OCI-LY7 (cell line): ENCODE results near the gene SLC39A8. TPM values are rescaled to one million over a fixed set of nuclear protein-coding genes. Genes with fewer than 3 reads are reported as not detected.

Experiments
- BruUV-seq: library from RNA; stranded (reverse); fragments of 400-500 nt; replicated peaks from 2 replicates; lab custom pipeline; 2021; lab: Mats Ljungman, UMichigan
- CTCF ChIA-PET: fragments of 300-600 bp; sonication (Branson Sonifier 250); formaldehyde crosslinking; loops from one replicate; lab custom pipeline; 2022; ENCODE audit warnings: antibody characterized with exemption; ENCODE audit not compliant: unreplicated experiment; lab: Charles Lee
- POLR2A ChIA-PET: fragments of 300-600 bp; sonication (Branson Sonifier 250); formaldehyde crosslinking; loops from one replicate; lab custom pipeline; 2022; ENCODE audit warnings: antibody characterized with exemption; lab: Charles Lee
- DNase-seq: peaks from one replicate; pipeline ENCODE4 v3.0.0-alpha.2; 2015; ENCODE audit warnings: low spot score
- H2AFZ ChIP-seq: fragments of 200-600 bp; sonication (generic), shearing (Covaris generic); 2 replicates; pipeline ENCODE4 v1.6.1; 2014; ENCODE audit warnings: mild to moderate bottlenecking, antibody characterized with exemption, low read length, moderate library complexity
- H3K27ac ChIP-seq: fragments of 200-600 bp; sonication (generic); 2 replicates; pipeline ENCODE4 v1.5.1; 2014; ENCODE audit warnings: mixed run types, low read depth, mild to moderate bottlenecking, moderate library complexity, low read length, inconsistent platforms; ENCODE audit not compliant: poor library complexity, severe bottlenecking
- H3K36me3 ChIP-seq: fragments of 200-600 bp; sonication (generic); 2 replicates; pipeline ENCODE4 v1.6.1; 2014; ENCODE audit warnings: mild to moderate bottlenecking, antibody characterized with exemption, low read length, moderate library complexity, mixed read lengths; ENCODE audit not compliant: insufficient read depth
- H3K4me1 ChIP-seq: fragments of 200-600 bp; sonication (generic); 2 replicates; pipeline ENCODE4 v1.5.1; 2014; ENCODE audit warnings: mild to moderate bottlenecking, low read length; ENCODE audit not compliant: insufficient read depth, poor library complexity, severe bottlenecking
- H3K4me2 ChIP-seq: fragments of 200-600 bp; sonication (generic); 2 replicates; pipeline ENCODE4 v1.6.1; 2014; ENCODE audit warnings: mild to moderate bottlenecking, low read length
- H3K4me3 ChIP-seq: fragments of 200-600 bp; sonication (generic); 2 replicates; pipeline ENCODE4 v1.5.1; 2014; ENCODE audit warnings: mild to moderate bottlenecking, low read depth, low read length; ENCODE audit not compliant: poor library complexity, severe bottlenecking
- H3K79me2 ChIP-seq: fragments of 200-600 bp; sonication (generic); 2 replicates; pipeline ENCODE4 v1.6.1; 2016; ENCODE audit warnings: low read depth, mild to moderate bottlenecking, low read length, moderate library complexity, mixed read lengths; ENCODE audit not compliant: insufficient read depth
- H3K9me2 ChIP-seq: fragments of 200-600 bp; sonication (generic); 2 replicates; pipeline ENCODE4 v1.6.1; 2016; ENCODE audit warnings: mild to moderate bottlenecking, low read length, mixed read lengths; ENCODE audit not compliant: insufficient read depth
- H3K9me3 ChIP-seq: fragments of 200-600 bp; sonication (generic); 2 replicates; pipeline ENCODE4 v1.6.1; 2014; ENCODE audit warnings: mild to moderate bottlenecking, mixed run types, low read length, mixed read lengths
- H4K20me1 ChIP-seq: fragments of 200-600 bp; sonication (generic); 2 replicates; pipeline ENCODE4 v1.6.1; 2014; ENCODE audit warnings: mild to moderate bottlenecking, antibody characterized with exemption, low read length, moderate library complexity, mixed read lengths; ENCODE audit not compliant: insufficient read depth
- CTCF ChIP-seq: fragments of 200-600 bp; sonication (generic); conservative IDR thresholded peaks from 2 replicates; pipeline ENCODE4 v1.5.1; 2014; ENCODE audit warnings: mild to moderate bottlenecking, antibody characterized with exemption, low read length, moderate library complexity, mixed read lengths
- EZH2phosphoT487 ChIP-seq: fragments of 200-600 bp; sonication (generic); IDR thresholded peaks from 2 replicates; pipeline ENCODE4 v1.6.1; 2018; ENCODE audit warnings: low read depth, borderline replicate concordance, mild to moderate bottlenecking, mixed run types, antibody characterized with exemption, low read length, moderate library complexity, mixed read lengths
- intact Hi-C: fragments of 100-400 bp; cut with micrococcal nuclease; formaldehyde crosslinking; loops from one replicate; pipeline ENCODE4 v1.10.0; 2022; ENCODE audit not compliant: unreplicated experiment
- total RNA-seq, 2 experiments: library from RNA; depleted of rRNA in 1 of 2; stranded (reverse); fragments of >200 nt in 1 of 2; shearing (Covaris generic) in 1 of 2; gene quantifications; 2 replicates each; pipeline ENCODE4 v1.2.3, GENCODE V29; 2014 to 2022

SLC39A8 gene
- total RNA-seq, 2 experiments from 2014 or later, result 35.4 to 57.0 TPM

DNA sequence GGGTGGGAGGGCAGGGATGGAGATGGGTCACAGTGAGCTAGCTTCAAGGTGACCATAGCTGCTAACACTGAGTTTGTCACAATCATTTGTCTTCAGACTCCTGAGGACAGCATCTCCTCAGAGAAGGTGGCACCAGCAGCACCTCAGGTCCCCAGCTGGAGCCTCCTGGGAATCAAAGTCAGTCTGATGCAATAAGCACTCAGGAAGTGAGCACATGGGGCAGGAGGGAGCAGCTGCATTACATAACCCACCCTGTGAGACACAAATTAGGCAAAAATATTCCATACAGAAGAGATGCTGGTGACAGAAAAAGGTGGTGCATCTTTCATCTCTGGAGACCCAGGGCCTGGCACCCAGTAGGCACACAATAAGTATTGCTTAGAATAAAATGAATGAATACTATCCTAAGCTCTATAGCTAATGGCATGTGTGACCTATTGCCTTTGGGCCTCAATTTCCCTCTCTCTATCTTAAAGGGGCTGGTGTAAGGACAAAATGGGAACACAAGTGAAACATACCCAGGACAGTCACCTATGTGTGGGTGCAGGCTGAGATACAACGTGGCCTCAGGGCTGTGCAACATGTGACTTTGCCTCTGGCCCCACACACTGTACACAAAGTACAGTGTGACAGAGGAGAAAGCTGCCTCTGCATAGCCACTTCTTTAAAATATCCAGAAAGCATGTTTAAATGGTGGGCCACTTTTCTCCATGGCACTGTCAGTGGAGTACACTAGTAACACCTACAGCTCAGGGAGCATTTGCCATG lies 37.1 kb downstream of the SLC39A8 start:
- no peak for TF ChIP-seq CTCF
- no peak for TF ChIP-seq EZH2phosphoT487
- intact Hi-C loops, result loop anchor here (1.0 kb wide), 1 partner anchor 37 kb away; the partner anchor contains the start of gene SLC39A8
- ChIA-PET POLR2A (interaction anchor here (1.0 to 1.7 kb wide), 6 partner anchors 9 to 771 kb away, joined by 3 to 7 read pairs (median 4); no protein-coding TSS in a partner anchor), CTCF (interaction anchor here (0.6 to 0.8 kb wide), 2 partner anchors 9 kb away, joined by 3 read pairs; no protein-coding TSS in a partner anchor)
- no peak overlapping the region; the same call in 1 of the 2 replicates for H2AFZ ChIP-seq
- H3K4me1 ChIP-seq, result peaks cover 21% of the 10 kb centered on the region
- DNase-seq, result peak; percentile 73
- peaks cover 29% of the 10 kb centered on the region; the same call in 1 of the 2 replicates for H3K36me3 ChIP-seq
- no peaks in the 10 kb centered on the region for H3K9me2 ChIP-seq
- H3K79me2 ChIP-seq, result no peaks in the 10 kb centered on the region; the same call in 1 of the 2 replicates
- BruUV-seq, result no TSS peak
- H3K9me3 ChIP-seq, result no peaks in the 10 kb centered on the region
- no peak overlapping the region for H3K4me3 ChIP-seq
- H3K4me2 ChIP-seq, result peak overlapping the region; percentile 35; the same call in 1 of the 2 replicates
- no peaks in the 10 kb centered on the region for H4K20me1 ChIP-seq
- H3K27ac ChIP-seq, result peak overlapping the region; percentile 20

DNA sequence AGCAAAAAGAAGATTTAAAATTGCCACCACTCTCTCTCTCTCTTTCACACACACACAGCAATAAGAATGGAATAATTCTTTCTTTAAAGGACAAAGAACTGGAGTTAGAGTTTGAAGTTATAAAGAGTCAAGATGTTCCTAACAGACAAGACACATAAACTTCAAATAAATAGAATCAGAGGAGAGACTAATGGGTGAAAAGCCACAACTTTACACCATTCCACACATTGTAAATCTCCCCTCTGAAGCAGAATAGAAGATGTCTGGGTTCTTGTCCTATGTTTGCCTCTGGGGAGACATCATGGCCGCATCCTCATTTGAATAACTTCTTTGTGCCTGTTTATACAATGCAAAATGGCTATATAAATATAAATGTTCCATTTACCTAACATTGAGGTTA lies 39.6 kb downstream of the SLC39A8 start:
- Histone ChIP-seq H4K20me1 (no peaks in the 10 kb centered on the region), H3K9me3 (no peaks in the 10 kb centered on the region), H2AFZ (no peak overlapping the region), H3K27ac (no peak overlapping the region), H3K4me2 (no peak overlapping the region), H3K36me3 (peaks cover 40% of the 10 kb centered on the region; the same call in 1 of the 2 replicates), H3K4me1 (peaks cover 21% of the 10 kb centered on the region), H3K4me3 (no peak overlapping the region), H3K9me2 (no peaks in the 10 kb centered on the region), H3K79me2 (no peaks in the 10 kb centered on the region; the same call in 1 of the 2 replicates)
- POLR2A ChIA-PET, result no interaction called here
- CTCF ChIA-PET, result no interaction called here
- BruUV-seq, result no TSS peak
- intact Hi-C loops, result no loop called here
- DNase-seq, result no peak
- TF ChIP-seq CTCF (no peak), EZH2phosphoT487 (no peak)

- TF ChIP-seq EZH2phosphoT487 (no peak), CTCF (no peak)
- Histone ChIP-seq H3K79me2 (no peaks in the 10 kb centered on the region), H3K9me3 (no peaks in the 10 kb centered on the region), H3K4me1 (peaks cover 18% of the 10 kb centered on the region), H3K36me3 (peaks cover 39% of the 10 kb centered on the region; the same call in 1 of the 2 replicates), H4K20me1 (no peaks in the 10 kb centered on the region), H3K9me2 (no peaks in the 10 kb centered on the region), H3K4me3 (no peak overlapping the region), H3K4me2 (no peak overlapping the region), H3K27ac (no peak overlapping the region), H2AFZ (no peak overlapping the region)
- no TSS peak for BruUV-seq
- POLR2A ChIA-PET, result interaction anchor here (1.0 kb wide), 1 partner anchor 30 kb away, joined by 4 read pairs; no protein-coding TSS in a partner anchor
- DNase-seq, result no peak
- intact Hi-C loops, result no loop called here
- CTCF ChIA-PET, result no interaction called here
These were observed 42.5 kb downstream of the SLC39A8 start for GRCh38 chr4:102302762-102303161.
